ENCODE results near the gene SMAD4. TPM values are rescaled to one million over a fixed set of nuclear protein-coding genes. Genes with fewer than 3 reads are reported as not detected.

Gene SMAD4
- total and polyA plus RNA-seq, 2 of the 13 experiments (the other 11 are each of a cell fraction or from before 2014, with no cell fraction given) = 70.2 to 72.0 TPM

GRCh38 chr18:51030537-51031258 is 685 bp downstream of the SMAD4 start (continued):
- TF ChIP-seq, protein P1, sequence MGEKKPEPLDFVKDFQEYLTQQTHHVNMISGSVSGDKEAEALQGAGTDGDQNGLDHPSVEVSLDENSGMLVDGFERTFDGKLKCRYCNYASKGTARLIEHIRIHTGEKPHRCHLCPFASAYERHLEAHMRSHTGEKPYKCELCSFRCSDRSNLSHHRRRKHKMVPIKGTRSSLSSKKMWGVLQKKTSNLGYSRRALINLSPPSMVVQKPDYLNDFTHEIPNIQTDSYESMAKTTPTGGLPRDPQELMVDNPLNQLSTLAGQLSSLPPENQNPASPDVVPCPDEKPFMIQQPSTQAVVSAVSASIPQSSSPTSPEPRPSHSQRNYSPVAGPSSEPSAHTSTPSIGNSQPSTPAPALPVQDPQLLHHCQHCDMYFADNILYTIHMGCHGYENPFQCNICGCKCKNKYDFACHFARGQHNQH (CRISPR knock-in tag; IDR thresholded peaks at IDR 0.05) = no peak
- TF ChIP-seq MED13 (CRISPR knock-in tag; IDR thresholded peaks at IDR 0.05) (no peak; the same call in 1 of the 2 replicates), HNF4G (IDR thresholded peaks at IDR 0.05; ENCODE audit: borderline replicate concordance, low read depth, low read length) (no peak), HNF4G (CRISPR knock-in tag; IDR thresholded peaks at IDR 0.05; ENCODE audit: borderline replicate concordance, low read depth) (no peak), STAT5B (CRISPR knock-in tag; IDR thresholded peaks at IDR 0.05) (no peak), ZNF720 (CRISPR knock-in tag; IDR thresholded peaks at IDR 0.05) (no peak), ZBTB25 (CRISPR knock-in tag; IDR thresholded peaks at IDR 0.05) (no peak), ZMAT5 (CRISPR knock-in tag; IDR thresholded peaks at IDR 0.05; ENCODE audit: borderline replicate concordance, low read depth) (no peak), NR3C1 (CRISPR knock-in tag; IDR thresholded peaks at IDR 0.05) (no peak), SPEN (CRISPR knock-in tag; IDR thresholded peaks at IDR 0.05; ENCODE audit: low read depth) (no peak), FOSL2 (CRISPR knock-in tag; IDR thresholded peaks at IDR 0.05) (no peak), ZNF180 (CRISPR knock-in tag; IDR thresholded peaks at IDR 0.05; ENCODE audit: borderline replicate concordance, low read depth) (no peak), NFYC (CRISPR knock-in tag; IDR thresholded peaks at IDR 0.05) (no peak), ZNF441 (CRISPR knock-in tag; IDR thresholded peaks at IDR 0.05; ENCODE audit: borderline replicate concordance) (no peak), ATF7-NPFF (CRISPR knock-in tag; IDR thresholded peaks at IDR 0.05; ENCODE audit: low read depth) (0 out of 2 replicates have a peak, but pooled peaks have one; percentile 10), ZNF430 (CRISPR knock-in tag; IDR thresholded peaks at IDR 0.05) (no peak), ZNF816 (CRISPR knock-in tag; IDR thresholded peaks at IDR 0.05; ENCODE audit: borderline replicate concordance) (peak; percentile 29; the same call in 1 of the 2 replicates), ZNF550 (CRISPR knock-in tag; IDR thresholded peaks at IDR 0.05; ENCODE audit: borderline replicate concordance) (no peak), MXD4 (CRISPR knock-in tag; IDR thresholded peaks at IDR 0.05) (no peak), ZNF337 (CRISPR knock-in tag; IDR thresholded peaks at IDR 0.05; ENCODE audit: borderline replicate concordance, low read depth) (no peak), KDM3A (CRISPR knock-in tag; IDR thresholded peaks at IDR 0.05; ENCODE audit: low read depth) (no peak)
- TF ChIP-seq, protein P2, sequence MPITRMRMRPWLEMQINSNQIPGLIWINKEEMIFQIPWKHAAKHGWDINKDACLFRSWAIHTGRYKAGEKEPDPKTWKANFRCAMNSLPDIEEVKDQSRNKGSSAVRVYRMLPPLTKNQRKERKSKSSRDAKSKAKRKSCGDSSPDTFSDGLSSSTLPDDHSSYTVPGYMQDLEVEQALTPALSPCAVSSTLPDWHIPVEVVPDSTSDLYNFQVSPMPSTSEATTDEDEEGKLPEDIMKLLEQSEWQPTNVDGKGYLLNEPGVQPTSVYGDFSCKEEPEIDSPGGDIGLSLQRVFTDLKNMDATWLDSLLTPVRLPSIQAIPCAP (CRISPR knock-in tag; IDR thresholded peaks at IDR 0.05; ENCODE audit: low read depth) = no peak
- TF ChIP-seq, protein P3, sequence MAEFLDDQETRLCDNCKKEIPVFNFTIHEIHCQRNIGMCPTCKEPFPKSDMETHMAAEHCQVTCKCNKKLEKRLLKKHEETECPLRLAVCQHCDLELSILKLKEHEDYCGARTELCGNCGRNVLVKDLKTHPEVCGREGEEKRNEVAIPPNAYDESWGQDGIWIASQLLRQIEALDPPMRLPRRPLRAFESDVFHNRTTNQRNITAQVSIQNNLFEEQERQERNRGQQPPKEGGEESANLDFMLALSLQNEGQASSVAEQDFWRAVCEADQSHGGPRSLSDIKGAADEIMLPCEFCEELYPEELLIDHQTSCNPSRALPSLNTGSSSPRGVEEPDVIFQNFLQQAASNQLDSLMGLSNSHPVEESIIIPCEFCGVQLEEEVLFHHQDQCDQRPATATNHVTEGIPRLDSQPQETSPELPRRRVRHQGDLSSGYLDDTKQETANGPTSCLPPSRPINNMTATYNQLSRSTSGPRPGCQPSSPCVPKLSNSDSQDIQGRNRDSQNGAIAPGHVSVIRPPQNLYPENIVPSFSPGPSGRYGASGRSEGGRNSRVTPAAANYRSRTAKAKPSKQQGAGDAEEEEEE (CRISPR knock-in tag; IDR thresholded peaks at IDR 0.05; ENCODE audit: borderline replicate concordance) = no peak
